ENCODE measurements around the gene BCL2L12. TPM values are rescaled to one million over a fixed set of nuclear protein-coding genes. Genes with fewer than 3 reads are reported as not detected.

BCL2L12 gene
- total and polyA plus RNA-seq, 12 donors: 7.8 to 19.6 (median 9.8) TPM

DNA sequence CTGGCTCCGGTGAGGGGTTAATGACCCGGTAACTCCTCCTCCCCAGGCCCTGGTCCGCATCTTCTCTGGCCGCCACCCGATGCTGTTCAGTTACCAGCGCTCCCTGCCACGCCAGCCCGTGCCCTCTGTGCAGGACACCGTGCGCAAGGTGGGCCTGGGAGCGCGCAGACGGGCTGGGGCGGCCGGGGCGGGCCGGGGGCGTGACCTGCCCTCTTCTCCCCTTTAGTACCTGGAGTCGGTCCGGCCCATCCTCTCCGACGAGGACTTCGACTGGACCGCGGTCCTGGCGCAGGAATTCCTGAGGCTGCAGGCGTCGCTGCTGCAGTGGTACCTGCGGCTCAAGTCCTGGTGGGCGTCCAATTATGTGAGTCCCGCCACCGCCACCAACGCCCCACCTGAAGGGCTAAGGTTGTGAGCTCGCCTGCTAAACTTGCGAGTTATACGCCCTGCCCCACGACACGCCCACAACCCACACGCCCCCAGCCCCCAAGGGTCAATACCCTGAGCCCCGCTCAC, 35.6 kb downstream of the BCL2L12 start:
- Histone ChIP-seq H3K4me1 (no peaks in the 10 kb centered on the region), H3K9me3 (no peaks in the 10 kb centered on the region), H3K36me3 (no peaks in the 10 kb centered on the region), H3K4me3 (no peak overlapping the region), H3K27me3 (peaks cover 0 to 6% (median 4%) of the 10 kb centered on the region in 7 donors), H3K27ac (no peak overlapping the region)
- intact Hi-C loops (cut with DNase I): no loop called here
- TF ChIP-seq, protein P1, sequence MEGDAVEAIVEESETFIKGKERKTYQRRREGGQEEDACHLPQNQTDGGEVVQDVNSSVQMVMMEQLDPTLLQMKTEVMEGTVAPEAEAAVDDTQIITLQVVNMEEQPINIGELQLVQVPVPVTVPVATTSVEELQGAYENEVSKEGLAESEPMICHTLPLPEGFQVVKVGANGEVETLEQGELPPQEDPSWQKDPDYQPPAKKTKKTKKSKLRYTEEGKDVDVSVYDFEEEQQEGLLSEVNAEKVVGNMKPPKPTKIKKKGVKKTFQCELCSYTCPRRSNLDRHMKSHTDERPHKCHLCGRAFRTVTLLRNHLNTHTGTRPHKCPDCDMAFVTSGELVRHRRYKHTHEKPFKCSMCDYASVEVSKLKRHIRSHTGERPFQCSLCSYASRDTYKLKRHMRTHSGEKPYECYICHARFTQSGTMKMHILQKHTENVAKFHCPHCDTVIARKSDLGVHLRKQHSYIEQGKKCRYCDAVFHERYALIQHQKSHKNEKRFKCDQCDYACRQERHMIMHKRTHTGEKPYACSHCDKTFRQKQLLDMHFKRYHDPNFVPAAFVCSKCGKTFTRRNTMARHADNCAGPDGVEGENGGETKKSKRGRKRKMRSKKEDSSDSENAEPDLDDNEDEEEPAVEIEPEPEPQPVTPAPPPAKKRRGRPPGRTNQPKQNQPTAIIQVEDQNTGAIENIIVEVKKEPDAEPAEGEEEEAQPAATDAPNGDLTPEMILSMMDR (IDR thresholded peaks at IDR 0.05): no peak
- WGBS, 2 donors: 47 to 54% methylated on average over 40 of the region's 40 CpGs
- DNase-seq: no peak
- ATAC-seq: peak in 1 of 8 donors; percentile 33

DNA sequence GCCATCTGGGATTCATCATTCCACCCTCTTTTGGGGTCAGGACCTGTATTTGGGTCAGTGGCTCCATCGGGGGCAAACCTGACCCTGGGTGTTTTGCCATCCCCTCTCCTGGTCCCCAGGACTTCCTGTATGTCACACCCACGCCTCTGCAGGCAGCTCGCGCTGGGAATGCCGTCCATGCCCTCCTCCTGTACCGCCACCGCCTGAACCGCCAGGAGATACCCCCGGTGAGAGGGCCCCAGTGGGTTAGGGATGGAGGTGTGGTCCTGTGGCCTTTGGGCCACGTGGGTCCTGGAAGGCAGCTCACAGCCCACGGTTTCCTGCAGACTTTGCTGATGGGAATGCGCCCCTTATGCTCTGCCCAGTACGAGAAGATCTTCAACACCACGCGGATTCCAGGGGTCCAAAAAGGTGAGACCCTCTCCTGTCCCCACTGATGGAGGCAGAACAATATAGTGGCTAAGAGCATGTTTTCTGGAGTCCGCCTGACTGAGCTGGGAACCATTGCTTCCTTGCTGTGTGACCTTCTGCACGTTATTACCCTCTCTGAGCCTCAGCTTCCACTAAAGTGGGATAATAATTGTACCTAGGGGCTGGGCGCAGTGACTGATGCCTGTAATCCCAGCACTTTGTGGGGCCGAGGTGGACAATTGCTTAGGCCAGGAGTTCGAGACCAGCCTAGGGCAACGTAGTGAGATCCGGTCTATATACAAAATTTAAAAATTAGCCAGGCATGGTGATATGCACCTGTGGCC, 39.3 kb downstream of the BCL2L12 start:
- Histone ChIP-seq H3K27ac (no peak overlapping the region), H3K4me1 (no peaks in the 10 kb centered on the region), H3K9me3 (no peaks in the 10 kb centered on the region), H3K27me3 (peaks cover 0 to 6% (median 4%) of the 10 kb centered on the region in 7 donors), H3K36me3 (no peaks in the 10 kb centered on the region), H3K4me3 (no peak overlapping the region)
- ATAC-seq (no peak), DNase-seq (no peak)
- TF ChIP-seq, protein P1 (IDR thresholded peaks at IDR 0.05): no peak
- intact Hi-C loops (cut with DNase I): no loop called here
- WGBS, 2 donors: 91% methylated on average over 22 of the region's 22 CpGs

GRCh38 chr19:49705919-49706318, 40.2 kb downstream of the BCL2L12 start:
- ATAC-seq: peak in 1 of 8 donors; percentile 8
- H3K36me3 ChIP-seq: peaks cover 0 to 4% (median 0%) of the 10 kb centered on the region in 9 donors
- DNase-seq: no peak
- no peak overlapping the region for H3K4me3 ChIP-seq
- no peaks in the 10 kb centered on the region for H3K9me3 ChIP-seq
- TF ChIP-seq, protein P1 (IDR thresholded peaks at IDR 0.05): no peak
- peaks cover 0 to 6% (median 4%) of the 10 kb centered on the region in 7 donors for H3K27me3 ChIP-seq
- intact Hi-C loops (cut with DNase I): no loop called here
- H3K27ac ChIP-seq: no peak overlapping the region
- 94% methylated on average over 16 of the region's 16 CpGs for WGBS, 2 donors
- H3K4me1 ChIP-seq: no peaks in the 10 kb centered on the region

- no peaks in the 10 kb centered on the region for H3K27me3 ChIP-seq
- WGBS, 2 donors: 93% methylated on average over 20 of the region's 20 CpGs
Observed at GRCh38 chr19:49710372-49710951, 44.7 kb downstream of the BCL2L12 start.

More at GRCh38 chr19:49710372-49710951, 44.7 kb downstream of the BCL2L12 start:
- intact Hi-C loops (cut with DNase I): no loop called here
- TF ChIP-seq, protein P1 (IDR thresholded peaks at IDR 0.05): no peak
- Histone ChIP-seq H3K36me3 (peaks cover 0 to 4% (median 0%) of the 10 kb centered on the region in 9 donors), H3K4me3 (no peak overlapping the region), H3K9me3 (no peaks in the 10 kb centered on the region), H3K27ac (no peak overlapping the region), H3K4me1 (no peaks in the 10 kb centered on the region)
- DNase-seq: no peak
- ATAC-seq: no peak
